Activated gamma-delta T cell treated with Interleukin-2 at 50 U/mL for 16 hours (primary cell): Measurements from ENCODE around the gene WDR11.
"Not testable (repeated sequence)": the region's sequence is repeated elsewhere in the genome, so short reads cannot be mapped to it uniquely, and the experiment has no call there.

ENCODE experiments used
- DNase-seq: peaks from one replicate; pipeline ENCODE4 v3.0.0-alpha.2; 2020

Gene WDR11

GRCh38 chr10:120841522-120842189 is 9.5 kb upstream of the WDR11 start:
- DNase-seq, result no peak

DNA sequence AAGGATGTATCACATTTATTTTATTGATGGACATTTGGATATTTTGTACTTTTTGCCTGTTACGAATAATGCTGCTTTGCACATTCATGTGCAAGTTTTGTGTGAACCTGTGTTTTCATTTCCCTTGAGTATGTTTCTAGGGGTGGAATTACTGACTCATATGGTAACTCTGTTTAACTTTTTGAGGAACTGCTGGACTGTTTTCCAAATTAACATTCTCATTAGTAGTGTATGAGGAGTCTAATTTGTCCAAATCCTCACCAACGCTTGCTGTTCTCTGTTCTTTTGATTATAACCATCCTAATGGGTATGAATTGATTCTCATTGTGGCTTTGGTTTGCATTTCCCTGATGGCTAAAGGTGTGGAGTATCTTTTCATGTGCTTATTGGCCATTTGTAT is 3.2 kb downstream of the WDR11 start:
- no peak for DNase-seq

GRCh38 chr10:120861178-120861855 is 10.2 kb downstream of the WDR11 start:
- DNase-seq, result no peak

DNA sequence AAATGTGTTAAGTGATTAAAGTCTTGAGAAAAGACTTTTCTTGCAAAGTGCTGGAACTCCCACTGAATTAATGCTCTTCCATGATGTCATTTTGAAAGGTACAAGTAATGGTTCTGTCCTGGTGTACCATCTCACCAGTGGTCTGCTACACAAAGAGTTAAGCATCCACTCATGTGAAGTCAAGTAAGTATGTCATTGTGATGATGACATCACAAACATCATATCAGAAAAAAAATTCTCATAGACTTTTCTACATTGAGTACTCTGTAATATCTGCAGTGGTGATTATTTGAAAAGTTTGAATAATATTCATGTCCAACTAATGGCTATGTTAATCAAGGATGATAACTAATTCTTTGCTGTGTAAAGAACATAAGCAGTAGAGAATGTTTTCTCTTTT is 22.6 kb downstream of the WDR11 start:
- no peak for DNase-seq

GRCh38 chr10:120883071-120883470 is 31.9 kb downstream of the WDR11 start:
- DNase-seq, result no peak

GRCh38 chr10:120887482-120887881 is 36.3 kb downstream of the WDR11 start:
- no peak for DNase-seq

GRCh38 chr10:120891365-120891764 is 40.2 kb downstream of the WDR11 start:
- DNase-seq, result no peak

DNA sequence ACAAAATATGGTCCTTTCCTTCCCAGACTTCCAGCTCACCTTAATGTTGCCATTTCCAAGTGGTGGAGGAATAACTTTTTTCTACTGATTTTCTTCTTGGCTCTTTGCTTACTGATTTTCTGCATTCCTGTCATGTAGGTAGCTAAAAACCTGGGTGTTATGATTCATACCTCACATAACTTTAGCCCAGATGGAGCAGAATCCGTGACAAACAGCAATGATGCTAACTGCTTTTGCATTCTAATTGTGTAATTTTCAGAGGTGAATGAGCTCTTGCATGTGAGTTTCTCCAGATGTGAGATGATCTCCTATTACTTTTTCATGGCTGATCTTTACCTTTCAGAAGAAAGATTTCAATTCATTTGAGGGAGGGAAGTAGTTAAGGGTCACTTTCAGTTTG is 43.4 kb downstream of the WDR11 start:
- no peak for DNase-seq

GRCh38 chr10:120897343-120897742 is 46.2 kb downstream of the WDR11 start:
- DNase-seq, result no peak

GRCh38 chr10:120905268-120905667 is 54.1 kb downstream of the WDR11 start:
- DNase-seq, result no peak

- no peak for DNase-seq
Observed at GRCh38 chr10:120917521-120918250, 66.5 kb downstream of the WDR11 start.

DNA sequence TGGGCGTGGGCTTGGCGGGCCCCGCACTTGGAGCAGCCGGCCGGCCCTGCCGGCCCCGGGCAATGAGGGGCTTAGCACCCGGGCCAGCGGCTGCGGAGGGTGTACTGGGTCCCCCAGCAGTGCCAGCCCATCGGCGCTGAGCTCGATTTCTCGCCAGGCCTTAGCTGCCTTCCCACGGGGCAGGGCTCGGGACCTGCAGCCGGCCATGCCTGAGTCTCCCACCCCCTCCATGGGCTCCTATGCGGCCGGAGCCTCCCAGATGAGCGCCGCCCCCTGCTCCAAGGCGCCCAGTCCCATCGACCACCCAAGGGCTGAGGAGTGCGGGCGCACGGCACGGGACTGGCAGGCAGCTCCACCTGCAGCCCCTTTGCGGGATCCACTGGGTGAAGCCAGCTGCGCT is 72.7 kb downstream of the WDR11 start:
- not testable (repeated sequence) for DNase-seq

- DNase-seq, result no peak
Observed at GRCh38 chr10:120926611-120927010, 75.4 kb downstream of the WDR11 start.

DNA sequence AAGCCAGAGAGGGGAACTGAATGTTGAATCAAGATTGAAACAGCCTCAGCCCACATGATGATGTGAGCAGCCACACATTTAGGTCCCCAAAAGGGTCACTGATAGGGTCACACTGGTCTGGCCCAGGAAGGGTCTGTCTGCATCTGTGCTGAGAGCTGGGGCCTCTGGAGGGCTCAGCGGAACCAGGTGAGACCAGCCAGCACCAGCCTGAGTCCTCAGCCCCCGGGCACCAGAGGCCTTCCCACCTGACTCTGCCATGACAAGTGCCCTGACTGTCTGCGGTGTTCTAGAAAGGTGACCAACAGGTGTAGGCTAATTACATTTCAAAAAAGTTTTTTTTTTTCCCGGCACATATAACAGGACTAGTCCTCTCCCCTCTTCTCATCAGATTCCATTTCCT is 76.2 kb downstream of the WDR11 start:
- DNase-seq, result no peak

DNA sequence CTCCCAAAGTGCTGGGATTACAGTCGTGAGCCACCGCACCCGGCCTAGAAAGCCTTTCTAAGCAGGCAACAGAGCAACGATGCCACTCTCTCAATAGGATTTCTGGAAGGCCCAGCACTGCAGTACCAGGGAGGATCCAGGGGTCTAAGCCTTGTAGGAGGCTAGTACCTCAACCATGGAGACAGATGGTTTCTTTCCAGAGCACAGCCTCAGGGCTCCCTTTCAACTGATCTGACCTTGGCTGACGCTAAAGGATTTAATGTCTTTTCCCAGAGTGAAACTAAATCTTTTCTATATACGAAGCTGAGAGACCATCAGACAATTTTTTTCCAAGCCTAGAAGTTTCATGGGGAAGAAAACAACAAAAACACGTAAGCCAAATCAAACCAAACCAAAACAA is 78.0 kb downstream of the WDR11 start:
- DNase-seq, result no peak

DNA sequence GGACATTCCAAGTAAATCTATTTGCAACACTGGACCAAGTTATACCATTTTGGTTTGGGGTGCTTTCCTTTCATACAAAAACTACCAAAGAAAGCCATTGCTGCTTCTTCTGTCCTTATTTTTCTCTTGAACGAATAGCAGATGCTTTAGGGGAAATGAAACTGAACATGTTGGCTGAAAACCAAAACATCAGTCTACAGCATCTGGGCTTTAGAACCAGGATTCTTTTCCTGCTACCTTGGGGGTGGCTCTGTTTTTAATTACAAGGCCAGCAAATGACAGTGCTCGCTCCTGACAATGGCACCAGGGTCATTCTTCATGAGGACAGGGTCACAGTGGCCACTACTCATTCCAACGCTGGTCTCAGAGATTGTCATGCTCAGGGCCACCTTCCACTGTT is 80.3 kb downstream of the WDR11 start:
- no peak for DNase-seq

GRCh38 chr10:120931999-120932398 is 80.8 kb downstream of the WDR11 start:
- DNase-seq, result no peak

- no peak for DNase-seq
Observed at GRCh38 chr10:120938822-120939221, 87.7 kb downstream of the WDR11 start.

DNA sequence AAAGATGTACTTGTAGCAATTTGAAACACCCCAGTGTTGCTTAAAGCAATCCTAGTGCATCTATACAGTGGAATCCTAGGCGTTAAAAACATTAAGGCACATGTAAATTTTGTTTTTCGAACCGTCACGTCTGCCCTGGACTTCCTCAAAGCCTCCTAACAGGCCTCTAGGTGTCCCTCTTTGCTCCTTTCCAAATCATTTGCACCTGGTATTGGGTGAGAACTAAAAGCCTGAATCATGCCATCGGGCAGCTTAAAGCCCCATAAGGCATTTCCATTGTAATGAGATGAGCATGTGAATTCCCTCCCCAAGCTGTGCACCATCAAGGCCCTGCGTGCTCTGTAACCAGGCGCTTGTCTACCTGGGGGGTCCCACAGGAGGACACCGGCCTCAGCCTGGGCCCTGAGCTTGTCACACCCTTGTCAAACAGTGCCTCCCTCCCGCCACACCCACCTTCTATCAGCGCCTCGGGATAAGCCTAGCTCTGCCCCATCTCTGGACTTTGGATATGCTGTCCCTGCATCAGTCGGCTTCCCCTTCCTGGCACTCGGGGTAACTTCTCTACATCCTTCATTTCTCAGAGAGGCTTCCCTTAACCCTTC is 89.2 kb downstream of the WDR11 start:
- no peak for DNase-seq

GRCh38 chr10:120941501-120941900 is 90.3 kb downstream of the WDR11 start:
- no peak for DNase-seq

- peak; percentile 63 for DNase-seq
Observed at GRCh38 chr10:120942806-120943413, 91.7 kb downstream of the WDR11 start.

GRCh38 chr10:120943542-120943941 is 92.4 kb downstream of the WDR11 start:
- DNase-seq, result no peak

DNA sequence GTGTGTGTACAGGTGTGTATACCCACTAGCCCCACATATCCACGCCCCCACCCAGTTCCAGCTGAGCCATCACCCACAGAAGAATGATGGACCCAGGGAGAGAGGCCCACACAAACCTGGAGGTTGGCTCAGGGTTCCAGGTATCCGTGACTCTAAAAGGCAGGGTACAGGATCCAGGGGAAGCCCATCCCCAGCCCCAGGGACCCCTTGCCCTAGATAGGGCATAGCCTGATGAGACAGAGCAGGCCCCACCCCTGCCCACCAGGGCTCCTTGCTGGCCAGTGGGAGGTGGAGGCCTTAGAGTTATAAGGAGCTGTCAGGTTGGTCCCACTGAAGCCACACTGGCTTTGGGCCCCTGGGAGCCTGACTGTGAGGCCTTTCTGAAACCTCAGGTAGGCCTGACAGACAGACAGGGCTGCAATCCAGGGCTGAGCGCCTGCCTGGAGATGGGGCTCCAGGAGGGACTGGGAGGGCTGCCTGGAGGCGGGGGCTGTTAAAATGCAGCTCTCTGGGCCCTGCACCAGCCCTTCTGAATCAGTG is 93.5 kb downstream of the WDR11 start:
- no peak for DNase-seq
